AG09319 (cell line): ENCODE data around the gene TMEM214.

Experiments used
- DNase-seq: peaks from one replicate; pipeline ENCODE4 v3.0.0-alpha.2; 2010; ENCODE audit warnings: low read depth; ENCODE audit errors: extremely low read depth
- CTCF ChIP-seq: IDR thresholded peaks from 2 replicates; pipeline ENCODE4 v1.5.1; 2011; ENCODE audit warnings: low read depth, mild to moderate bottlenecking, inconsistent platforms, low read length, moderate library complexity

TMEM214 gene

GRCh38 chr2:27077231-27077630, 44.5 kb downstream of the TMEM214 start:
- DNase-seq: no peak
- no peak for TF ChIP-seq CTCF

GRCh38 chr2:27078267-27079194, 45.8 kb downstream of the TMEM214 start, which contains the start of gene EMILIN1:
Gene EMILIN1 (plus strand): TSS chr2:27078615. CDS start chr2:27079066, 451 bp downstream.
- TF ChIP-seq CTCF: peak; percentile 2; the same call in 1 of the 2 replicates
- peak; percentile 93 for DNase-seq

GRCh38 chr2:27079233-27080139, 46.7 kb downstream of the TMEM214 start:
- TF ChIP-seq CTCF: no peak

GRCh38 chr2:27080140-27080469, 47.3 kb downstream of the TMEM214 start:
- no peak for TF ChIP-seq CTCF
- no peak for DNase-seq

More at GRCh38 chr2:27079233-27080139, 46.7 kb downstream of the TMEM214 start:
- no peak for DNase-seq

- no peak for TF ChIP-seq CTCF
- no peak for DNase-seq
Observed at GRCh38 chr2:27080603-27080936, 47.8 kb downstream of the TMEM214 start.

- DNase-seq: no peak
- no peak for TF ChIP-seq CTCF
Observed at GRCh38 chr2:27081984-27082772, 49.4 kb downstream of the TMEM214 start.
